ENCODE data around the gene NOS1AP. TPM values are rescaled to one million over a fixed set of nuclear protein-coding genes. Genes with fewer than 3 reads are reported as not detected.

NOS1AP gene
- total RNA-seq, 2 donors from 2014 or later: 3.1 to 4.0 TPM

DNA sequence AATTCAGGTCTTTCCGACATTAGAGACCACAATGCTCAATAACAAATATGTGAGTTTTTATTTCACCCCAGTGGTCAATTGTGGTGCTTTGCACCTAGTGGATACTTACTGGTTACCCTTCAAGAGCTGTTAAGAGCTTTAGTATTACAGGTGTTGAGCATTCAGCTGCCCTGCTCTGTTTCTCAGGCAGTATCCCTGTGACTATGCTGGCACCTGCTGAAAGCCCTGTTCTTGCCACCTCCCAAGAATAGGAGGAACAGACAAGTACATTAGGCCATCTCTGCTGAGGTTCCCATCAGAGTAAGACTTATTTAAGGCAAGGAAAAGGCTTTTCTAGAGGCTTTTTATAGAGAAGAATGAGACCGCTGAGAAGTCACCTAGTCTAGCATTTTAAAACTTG is 60.8 kb downstream of the NOS1AP start:
- Histone ChIP-seq H3K27ac (no peak overlapping the region), H3K9me3 (no peaks in the 10 kb centered on the region), H3K27me3 (no peaks in the 10 kb centered on the region), H3K4me1 (peaks cover 25% of the 10 kb centered on the region), H3K4me3 (no peak overlapping the region), H3K36me3 (replicated peaks in 1 of 2; ENCODE audit: insufficient read depth in 1 of 2, low read depth in 2 of 2) (no peaks in the 10 kb centered on the region)
- DNase-seq: no peak
- 96 to 100% methylated on average over 2 of the region's 2 CpGs for WGBS, 2 donors
- no peak for ATAC-seq
- intact Hi-C loops (cut with DNase I): no loop called here
- TF ChIP-seq POLR2A (IDR thresholded peaks at IDR 0.05): no peak
- TF ChIP-seq, protein P1, sequence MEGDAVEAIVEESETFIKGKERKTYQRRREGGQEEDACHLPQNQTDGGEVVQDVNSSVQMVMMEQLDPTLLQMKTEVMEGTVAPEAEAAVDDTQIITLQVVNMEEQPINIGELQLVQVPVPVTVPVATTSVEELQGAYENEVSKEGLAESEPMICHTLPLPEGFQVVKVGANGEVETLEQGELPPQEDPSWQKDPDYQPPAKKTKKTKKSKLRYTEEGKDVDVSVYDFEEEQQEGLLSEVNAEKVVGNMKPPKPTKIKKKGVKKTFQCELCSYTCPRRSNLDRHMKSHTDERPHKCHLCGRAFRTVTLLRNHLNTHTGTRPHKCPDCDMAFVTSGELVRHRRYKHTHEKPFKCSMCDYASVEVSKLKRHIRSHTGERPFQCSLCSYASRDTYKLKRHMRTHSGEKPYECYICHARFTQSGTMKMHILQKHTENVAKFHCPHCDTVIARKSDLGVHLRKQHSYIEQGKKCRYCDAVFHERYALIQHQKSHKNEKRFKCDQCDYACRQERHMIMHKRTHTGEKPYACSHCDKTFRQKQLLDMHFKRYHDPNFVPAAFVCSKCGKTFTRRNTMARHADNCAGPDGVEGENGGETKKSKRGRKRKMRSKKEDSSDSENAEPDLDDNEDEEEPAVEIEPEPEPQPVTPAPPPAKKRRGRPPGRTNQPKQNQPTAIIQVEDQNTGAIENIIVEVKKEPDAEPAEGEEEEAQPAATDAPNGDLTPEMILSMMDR (IDR thresholded peaks at IDR 0.05): no peak

DNA sequence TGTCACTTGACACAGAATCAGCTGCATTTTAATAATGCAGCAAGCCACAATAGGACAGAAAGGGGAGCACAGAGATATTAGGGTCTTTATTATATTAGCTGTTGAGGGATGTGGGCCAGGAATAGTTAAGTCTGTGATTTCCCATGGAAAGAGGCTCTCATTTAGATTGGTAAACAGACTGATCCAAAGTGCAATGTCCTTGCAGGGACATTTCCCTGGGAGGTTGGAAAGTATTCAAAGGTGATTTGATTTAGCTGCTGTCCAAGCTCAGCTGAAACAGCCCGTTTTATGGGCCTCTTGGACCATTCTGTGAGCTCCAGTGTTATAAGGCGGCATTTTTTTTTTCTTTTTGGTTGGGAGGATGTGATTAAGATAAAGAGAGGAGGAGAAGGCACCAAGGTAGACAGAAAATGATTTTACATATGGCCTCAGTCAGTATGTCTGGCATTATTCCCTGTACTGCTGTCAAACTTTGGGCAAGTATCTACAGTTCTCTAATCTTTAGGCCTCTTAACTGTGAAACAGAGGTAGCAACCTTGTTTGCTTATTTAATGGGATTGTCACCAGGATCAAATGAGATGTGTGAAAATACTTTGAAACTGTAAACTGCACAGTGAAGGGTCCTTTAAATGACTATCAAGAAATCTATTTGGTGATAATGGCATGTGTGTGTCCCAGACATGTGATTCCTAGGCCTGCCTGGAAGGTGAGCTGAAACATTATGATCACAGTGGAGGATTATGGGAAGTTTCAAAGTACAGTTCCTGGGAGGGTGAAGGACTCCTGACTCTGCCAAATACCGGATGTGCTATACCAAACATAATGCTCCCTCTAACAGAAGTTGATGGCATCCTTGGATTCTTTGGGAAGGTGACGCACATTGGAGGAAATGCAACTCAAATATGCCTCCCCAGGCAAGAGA is 62.2 kb downstream of the NOS1AP start:
- intact Hi-C loops (cut with DNase I): no loop called here
- DNase-seq (peak in 2 of 4 donors; percentile 18 to 28), ATAC-seq (peak; percentile 67)
- 23 to 25% methylated on average over 4 of the region's 4 CpGs for WGBS, 2 donors
- Histone ChIP-seq H3K36me3 (replicated peaks in 1 of 2; ENCODE audit: insufficient read depth in 1 of 2, low read depth in 2 of 2) (no peaks in the 10 kb centered on the region), H3K4me1 (peaks cover 25% of the 10 kb centered on the region), H3K27ac (peak overlapping the region in 3 of 4 donors; percentile 11 to 66 (median 26)), H3K9me3 (no peaks in the 10 kb centered on the region), H3K4me3 (no peak overlapping the region), H3K27me3 (no peaks in the 10 kb centered on the region)
- TF ChIP-seq, protein P1 (IDR thresholded peaks at IDR 0.05): no peak
- no peak for TF ChIP-seq POLR2A (IDR thresholded peaks at IDR 0.05)

DNA sequence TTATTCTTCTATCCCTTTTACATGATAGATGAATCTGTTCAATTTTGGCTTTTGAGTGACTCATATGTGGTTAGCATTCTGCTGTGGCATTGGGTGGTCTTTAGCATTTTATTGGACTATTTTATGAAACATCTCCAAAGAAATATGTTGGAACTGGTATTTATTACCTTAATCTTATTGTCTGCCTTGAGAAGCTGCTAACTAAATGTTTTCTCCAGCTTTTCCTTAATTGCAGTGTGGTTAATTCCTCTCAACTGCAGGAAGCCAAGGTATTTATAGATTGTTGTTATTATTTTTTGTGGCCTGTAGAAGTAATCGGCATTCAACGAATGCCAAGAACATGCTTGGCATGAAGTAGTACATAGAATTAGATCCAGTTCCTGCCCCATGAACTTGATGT is 64.1 kb downstream of the NOS1AP start:
- H3K27me3 ChIP-seq: no peaks in the 10 kb centered on the region
- H3K9me3 ChIP-seq: no peaks in the 10 kb centered on the region
- no peaks in the 10 kb centered on the region for H3K36me3 ChIP-seq (replicated peaks in 1 of 2; ENCODE audit: insufficient read depth in 1 of 2, low read depth in 2 of 2)
- intact Hi-C loops (cut with DNase I): no loop called here
- no peak overlapping the region for H3K4me3 ChIP-seq
- no peak for TF ChIP-seq POLR2A (IDR thresholded peaks at IDR 0.05)
- TF ChIP-seq, protein P1 (IDR thresholded peaks at IDR 0.05): no peak
- no peak overlapping the region for H3K27ac ChIP-seq
- H3K4me1 ChIP-seq: peaks cover 25% of the 10 kb centered on the region
- ATAC-seq: no peak
- WGBS, 2 donors: 47 to 59% methylated on average over 2 of the region's 2 CpGs
- no peak for DNase-seq

DNA sequence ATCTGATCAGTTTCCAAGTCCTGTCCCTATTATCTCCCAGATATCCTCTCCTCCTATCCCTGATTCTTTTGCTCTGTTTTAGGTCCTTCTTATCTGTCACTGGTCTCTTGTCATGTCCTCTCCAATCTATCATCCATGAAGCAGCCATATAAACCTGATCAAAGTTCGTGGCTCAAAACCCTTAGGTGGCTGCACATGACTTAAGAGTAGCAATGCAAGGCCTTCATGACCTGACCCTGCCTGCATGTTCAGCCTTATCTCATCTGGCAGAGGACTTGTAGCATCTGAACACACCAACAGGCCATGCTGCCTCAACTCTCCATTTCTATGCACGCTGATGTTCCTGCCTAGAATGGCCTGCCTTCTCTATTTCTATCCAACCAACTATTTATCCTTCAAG is 65.2 kb downstream of the NOS1AP start:
- WGBS, 2 donors: 85 to 92% methylated on average over 2 of the region's 2 CpGs
- no peak overlapping the region for H3K4me3 ChIP-seq
- no peaks in the 10 kb centered on the region for H3K27me3 ChIP-seq
- intact Hi-C loops (cut with DNase I): no loop called here
- H3K9me3 ChIP-seq: no peaks in the 10 kb centered on the region
- DNase-seq (no peak), ATAC-seq (no peak)
- TF ChIP-seq, protein P1 (IDR thresholded peaks at IDR 0.05): no peak
- TF ChIP-seq POLR2A (IDR thresholded peaks at IDR 0.05): no peak
- H3K36me3 ChIP-seq (replicated peaks in 1 of 2; ENCODE audit: insufficient read depth in 1 of 2, low read depth in 2 of 2): no peaks in the 10 kb centered on the region
- H3K4me1 ChIP-seq: peaks cover 25% of the 10 kb centered on the region
- H3K27ac ChIP-seq: no peak overlapping the region

Data from body of pancreas (tissue), 4 donors.